Measurements from ENCODE around the gene DLG3. TPM values are rescaled to one million over a fixed set of nuclear protein-coding genes. Genes with fewer than 3 reads are reported as not detected.

The DLG3 gene
- polyA plus RNA-seq, 3 donors = 0.12 to 0.17 TPM; not detected in 1

DNA sequence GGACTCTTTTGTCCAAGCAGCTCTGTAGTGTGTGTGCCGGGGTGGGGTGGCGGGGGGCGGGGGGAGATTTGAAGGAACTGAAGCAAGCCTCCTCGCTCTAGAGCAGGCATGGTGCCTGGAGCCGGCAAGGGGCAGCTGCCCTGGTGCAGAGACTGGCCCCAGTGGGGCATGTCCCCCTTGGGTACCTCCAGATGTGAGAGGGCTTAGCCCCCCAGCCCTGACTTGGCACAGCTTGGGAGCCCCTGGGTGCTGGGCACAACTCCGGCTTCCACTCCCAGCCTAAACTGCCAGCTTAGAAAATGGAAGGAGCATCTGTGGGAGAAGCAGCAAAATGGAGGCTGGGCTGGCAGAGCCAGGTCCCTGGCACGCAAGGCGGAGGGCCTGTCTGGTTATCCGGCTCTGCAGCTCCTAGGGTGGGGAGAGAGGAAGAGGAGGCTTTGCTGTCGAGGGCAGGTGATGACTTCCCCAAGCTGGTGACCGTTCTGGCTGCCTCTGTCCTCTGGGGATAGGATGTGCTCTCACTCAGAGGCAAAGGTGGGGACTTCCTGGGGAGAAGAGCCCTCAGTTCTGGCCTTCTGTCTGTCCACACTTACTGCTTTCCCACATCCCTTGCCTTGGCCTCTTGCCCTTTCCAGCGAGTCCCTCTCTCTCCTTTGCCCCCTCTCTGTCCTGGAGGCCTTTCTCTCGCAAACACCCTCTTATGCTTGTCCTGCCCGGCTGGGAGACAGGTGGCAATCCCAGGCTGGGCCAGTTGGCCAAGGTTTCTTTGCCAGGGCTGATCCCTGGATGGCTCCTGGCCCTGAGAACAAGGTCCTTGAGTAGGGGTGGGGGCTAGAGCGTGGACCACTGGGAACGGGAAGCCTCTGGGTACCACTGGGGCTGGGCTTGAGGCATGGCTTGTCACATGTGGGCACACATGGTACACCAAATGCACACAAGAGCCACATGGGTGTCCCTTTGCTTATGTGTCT lies 2.0 kb downstream of the DLG3 start:
- peak overlapping the region in 1 of 2 donors; percentile 6 for H3K4me3 Mint-ChIP-seq
- no peak overlapping the region for H3K27ac Mint-ChIP-seq
- H3K4me1 Mint-ChIP-seq = peaks cover 3% of the 10 kb centered on the region
- 100% methylated on average over 1 of the region's 16 CpGs for WGBS (ENCODE audit: insufficient coverage)
- H3K27me3 Mint-ChIP-seq (ENCODE audit: low read depth in 3 of 3) = peaks cover 35 to 60% (median 47%) of the 10 kb centered on the region in 3 donors
- H3K9me3 Mint-ChIP-seq = peaks cover 0 to 5% (median 0%) of the 10 kb centered on the region in 7 donors
- no peaks in the 10 kb centered on the region for H3K79me2 ChIP-seq (ENCODE audit: insufficient read depth, low read length)
- no peaks in the 10 kb centered on the region for H4K20me1 ChIP-seq (ENCODE audit: insufficient read depth, low read length)
- H3K4me1 ChIP-seq (ENCODE audit: control insufficient read depth in 1 of 2, insufficient read depth in 2 of 2, low read length in 2 of 2) = no peaks in the 10 kb centered on the region
- H2AFZ ChIP-seq (ENCODE audit: insufficient read depth, low read depth, low read length, poor library complexity, severe bottlenecking) = no peak overlapping the region
- H3K9me3 ChIP-seq (replicated peaks in 1 of 2; ENCODE audit: control insufficient read depth in 1 of 2, insufficient read depth in 1 of 2, low read length in 2 of 2) = no peaks in the 10 kb centered on the region
- intact Hi-C loops (cut with micrococcal nuclease) = no loop called here
- TF ChIP-seq, protein P1, sequence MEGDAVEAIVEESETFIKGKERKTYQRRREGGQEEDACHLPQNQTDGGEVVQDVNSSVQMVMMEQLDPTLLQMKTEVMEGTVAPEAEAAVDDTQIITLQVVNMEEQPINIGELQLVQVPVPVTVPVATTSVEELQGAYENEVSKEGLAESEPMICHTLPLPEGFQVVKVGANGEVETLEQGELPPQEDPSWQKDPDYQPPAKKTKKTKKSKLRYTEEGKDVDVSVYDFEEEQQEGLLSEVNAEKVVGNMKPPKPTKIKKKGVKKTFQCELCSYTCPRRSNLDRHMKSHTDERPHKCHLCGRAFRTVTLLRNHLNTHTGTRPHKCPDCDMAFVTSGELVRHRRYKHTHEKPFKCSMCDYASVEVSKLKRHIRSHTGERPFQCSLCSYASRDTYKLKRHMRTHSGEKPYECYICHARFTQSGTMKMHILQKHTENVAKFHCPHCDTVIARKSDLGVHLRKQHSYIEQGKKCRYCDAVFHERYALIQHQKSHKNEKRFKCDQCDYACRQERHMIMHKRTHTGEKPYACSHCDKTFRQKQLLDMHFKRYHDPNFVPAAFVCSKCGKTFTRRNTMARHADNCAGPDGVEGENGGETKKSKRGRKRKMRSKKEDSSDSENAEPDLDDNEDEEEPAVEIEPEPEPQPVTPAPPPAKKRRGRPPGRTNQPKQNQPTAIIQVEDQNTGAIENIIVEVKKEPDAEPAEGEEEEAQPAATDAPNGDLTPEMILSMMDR (IDR thresholded peaks at IDR 0.05) = no peak
- no peaks in the 10 kb centered on the region for H3K36me3 ChIP-seq (replicated peaks in 1 of 2; ENCODE audit: control insufficient read depth in 1 of 2, insufficient read depth in 2 of 2, low read length in 2 of 2)
- H3K36me3 Mint-ChIP-seq = no peaks in the 10 kb centered on the region
- no peak overlapping the region for H3K4me3 ChIP-seq (replicated peaks in 1 of 3; ENCODE audit: low read depth in 2 of 3, low read length in 3 of 3)
- no peak overlapping the region for H3K9ac ChIP-seq (ENCODE audit: insufficient read depth, low read length, poor library complexity, severe bottlenecking)
- no peak for DNase-seq
- H3K27ac ChIP-seq (ENCODE audit: low read depth in 1 of 2, low read length in 2 of 2) = no peak overlapping the region
- H3K4me2 ChIP-seq (replicated peaks; ENCODE audit: extremely low read depth, low read length, poor library complexity, severe bottlenecking) = no peak overlapping the region
- peaks cover 11 to 48% of the 10 kb centered on the region in 2 donors for H3K27me3 ChIP-seq (ENCODE audit: control insufficient read depth in 2 of 2, insufficient read depth in 2 of 2, low read length in 2 of 2)

DNA sequence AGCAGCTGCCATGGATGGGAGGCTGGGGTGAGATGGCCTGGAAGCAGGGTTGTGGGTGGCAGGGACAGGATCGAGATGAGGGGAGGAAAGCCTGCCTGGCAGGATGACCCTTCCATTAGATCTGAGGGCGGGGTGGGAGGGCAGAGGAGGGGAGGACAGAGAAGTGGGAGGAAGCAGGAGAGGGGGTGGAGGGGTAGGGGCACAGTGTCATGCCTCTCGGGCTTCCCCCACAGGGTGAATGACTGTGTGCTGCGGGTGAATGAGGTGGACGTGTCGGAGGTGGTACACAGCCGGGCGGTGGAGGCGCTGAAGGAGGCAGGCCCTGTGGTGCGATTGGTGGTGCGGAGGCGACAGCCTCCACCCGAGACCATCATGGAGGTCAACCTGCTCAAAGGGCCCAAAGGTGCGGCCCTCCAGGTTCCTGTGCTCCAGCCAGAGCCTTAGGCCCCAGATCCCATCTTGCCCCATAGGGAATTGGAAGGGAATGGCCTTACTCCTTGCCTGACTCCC lies 4.9 kb downstream of the DLG3 start:
- TF ChIP-seq, protein P1 (IDR thresholded peaks at IDR 0.05) = no peak
- H3K4me1 ChIP-seq (ENCODE audit: control insufficient read depth in 1 of 2, insufficient read depth in 2 of 2, low read length in 2 of 2) = peaks cover 8 to 12% of the 10 kb centered on the region in 2 donors
- Mint-ChIP-seq H3K9me3 (peaks cover 0 to 6% (median 0%) of the 10 kb centered on the region in 7 donors), H3K27ac (no peak overlapping the region), H3K27me3 (ENCODE audit: low read depth in 3 of 3) (peaks cover 27 to 61% (median 51%) of the 10 kb centered on the region in 3 donors), H3K36me3 (no peaks in the 10 kb centered on the region), H3K4me1 (peaks cover 15% of the 10 kb centered on the region), H3K4me3 (no peak overlapping the region)
- H3K9ac ChIP-seq (ENCODE audit: insufficient read depth, low read length, poor library complexity, severe bottlenecking) = no peak overlapping the region
- no peaks in the 10 kb centered on the region for H3K36me3 ChIP-seq (replicated peaks in 1 of 2; ENCODE audit: control insufficient read depth in 1 of 2, insufficient read depth in 2 of 2, low read length in 2 of 2)
- no peak overlapping the region for H2AFZ ChIP-seq (ENCODE audit: insufficient read depth, low read depth, low read length, poor library complexity, severe bottlenecking)
- H3K79me2 ChIP-seq (ENCODE audit: insufficient read depth, low read length) = no peaks in the 10 kb centered on the region
- WGBS (ENCODE audit: insufficient coverage) = 80% methylated on average over 1 of the region's 14 CpGs
- no peak for DNase-seq
- no peak overlapping the region for H3K4me3 ChIP-seq (replicated peaks in 1 of 3; ENCODE audit: low read depth in 2 of 3, low read length in 3 of 3)
- no peak overlapping the region for H3K4me2 ChIP-seq (replicated peaks; ENCODE audit: extremely low read depth, low read length, poor library complexity, severe bottlenecking)
- peaks cover 8 to 39% of the 10 kb centered on the region in 2 donors for H3K27me3 ChIP-seq (ENCODE audit: control insufficient read depth in 2 of 2, insufficient read depth in 2 of 2, low read length in 2 of 2)
- H3K27ac ChIP-seq (ENCODE audit: low read depth in 1 of 2, low read length in 2 of 2) = no peak overlapping the region
- H3K9me3 ChIP-seq (replicated peaks in 1 of 2; ENCODE audit: control insufficient read depth in 1 of 2, insufficient read depth in 1 of 2, low read length in 2 of 2) = no peaks in the 10 kb centered on the region
- intact Hi-C loops (cut with micrococcal nuclease) = no loop called here
- no peaks in the 10 kb centered on the region for H4K20me1 ChIP-seq (ENCODE audit: insufficient read depth, low read length)

Measured in CD14-positive monocyte (primary cell).